Neural cell (in vitro differentiated cells): ENCODE measurements around the gene SEMA6A.

Experiments used
- CTCF ChIP-seq: fragments of 450-650 bp; IDR thresholded peaks from 2 replicates; pipeline ENCODE4 v1.5.1; 2014; ENCODE audit warnings: antibody characterized with exemption, mild to moderate bottlenecking, moderate library complexity; ENCODE audit not compliant: poor library complexity, severe bottlenecking
- EZH2 ChIP-seq: fragments of 200-600, 300-800 bp; shearing (Covaris generic), sonication (generic); IDR thresholded peaks from 2 replicates; pipeline ENCODE4 v1.6.1; 2014; ENCODE audit warnings: antibody characterized with exemption, low read length, borderline replicate concordance, mild to moderate bottlenecking; ENCODE audit not compliant: insufficient read depth, poor library complexity, severe bottlenecking

GRCh38 chr5:116423587-116424257, 150.9 kb downstream of the SEMA6A start:
- no peak for TF ChIP-seq CTCF
- no peak for TF ChIP-seq EZH2
